VCaP (cell line): ENCODE data around the gene PDHB.
A peak's percentile ranks its signal among the peaks of the same experiment; 100 is the strongest.

Source experiments
- H3K27ac ChIP-seq: fragments of 450-650 bp; 2 replicates; pipeline ENCODE4 v1.5.1; 2017
- TF ChIP-seq, protein P1 (sequence below): fragments of 450-650 bp; conservative IDR thresholded peaks from 2 replicates; pipeline ENCODE4 v1.5.1; 2017; ENCODE audit warnings: mild to moderate bottlenecking, moderate library complexity

The PDHB gene

DNA sequence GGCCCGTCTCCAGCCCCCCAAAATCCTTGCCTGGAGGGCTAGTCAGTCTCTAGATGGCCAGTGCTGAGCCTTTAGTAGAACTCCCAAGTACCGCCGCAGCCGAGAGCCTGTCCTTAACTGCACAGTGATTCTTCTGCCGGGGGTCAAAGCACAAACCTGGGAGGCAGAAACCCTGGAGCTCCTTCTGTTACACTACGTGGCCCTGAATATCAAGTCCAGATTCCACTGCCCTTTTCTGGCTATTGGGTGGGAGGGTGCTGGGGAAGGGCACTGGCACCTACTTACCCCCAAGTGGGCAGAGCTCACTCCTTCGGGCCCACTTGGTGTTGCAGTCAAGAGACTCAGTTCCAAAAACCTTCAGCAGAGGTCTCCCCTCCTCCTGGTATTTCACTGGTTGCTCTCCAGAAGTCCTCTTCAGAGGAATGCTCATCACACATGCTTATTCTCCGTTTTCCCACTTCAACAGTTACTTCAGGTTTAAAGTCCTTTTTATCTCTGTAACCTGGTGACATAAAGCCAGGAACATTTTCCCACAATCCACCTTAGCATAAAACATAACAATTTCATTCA is 10.8 kb downstream of the PDHB start:
- no peak overlapping the region for H3K27ac ChIP-seq
- TF ChIP-seq, protein P1, sequence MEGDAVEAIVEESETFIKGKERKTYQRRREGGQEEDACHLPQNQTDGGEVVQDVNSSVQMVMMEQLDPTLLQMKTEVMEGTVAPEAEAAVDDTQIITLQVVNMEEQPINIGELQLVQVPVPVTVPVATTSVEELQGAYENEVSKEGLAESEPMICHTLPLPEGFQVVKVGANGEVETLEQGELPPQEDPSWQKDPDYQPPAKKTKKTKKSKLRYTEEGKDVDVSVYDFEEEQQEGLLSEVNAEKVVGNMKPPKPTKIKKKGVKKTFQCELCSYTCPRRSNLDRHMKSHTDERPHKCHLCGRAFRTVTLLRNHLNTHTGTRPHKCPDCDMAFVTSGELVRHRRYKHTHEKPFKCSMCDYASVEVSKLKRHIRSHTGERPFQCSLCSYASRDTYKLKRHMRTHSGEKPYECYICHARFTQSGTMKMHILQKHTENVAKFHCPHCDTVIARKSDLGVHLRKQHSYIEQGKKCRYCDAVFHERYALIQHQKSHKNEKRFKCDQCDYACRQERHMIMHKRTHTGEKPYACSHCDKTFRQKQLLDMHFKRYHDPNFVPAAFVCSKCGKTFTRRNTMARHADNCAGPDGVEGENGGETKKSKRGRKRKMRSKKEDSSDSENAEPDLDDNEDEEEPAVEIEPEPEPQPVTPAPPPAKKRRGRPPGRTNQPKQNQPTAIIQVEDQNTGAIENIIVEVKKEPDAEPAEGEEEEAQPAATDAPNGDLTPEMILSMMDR, result peak; percentile 55

- no peak overlapping the region for H3K27ac ChIP-seq
- TF ChIP-seq, protein P1, result no peak
These were observed 12.6 kb downstream of the PDHB start for GRCh38 chr3:58421004-58421403.

DNA sequence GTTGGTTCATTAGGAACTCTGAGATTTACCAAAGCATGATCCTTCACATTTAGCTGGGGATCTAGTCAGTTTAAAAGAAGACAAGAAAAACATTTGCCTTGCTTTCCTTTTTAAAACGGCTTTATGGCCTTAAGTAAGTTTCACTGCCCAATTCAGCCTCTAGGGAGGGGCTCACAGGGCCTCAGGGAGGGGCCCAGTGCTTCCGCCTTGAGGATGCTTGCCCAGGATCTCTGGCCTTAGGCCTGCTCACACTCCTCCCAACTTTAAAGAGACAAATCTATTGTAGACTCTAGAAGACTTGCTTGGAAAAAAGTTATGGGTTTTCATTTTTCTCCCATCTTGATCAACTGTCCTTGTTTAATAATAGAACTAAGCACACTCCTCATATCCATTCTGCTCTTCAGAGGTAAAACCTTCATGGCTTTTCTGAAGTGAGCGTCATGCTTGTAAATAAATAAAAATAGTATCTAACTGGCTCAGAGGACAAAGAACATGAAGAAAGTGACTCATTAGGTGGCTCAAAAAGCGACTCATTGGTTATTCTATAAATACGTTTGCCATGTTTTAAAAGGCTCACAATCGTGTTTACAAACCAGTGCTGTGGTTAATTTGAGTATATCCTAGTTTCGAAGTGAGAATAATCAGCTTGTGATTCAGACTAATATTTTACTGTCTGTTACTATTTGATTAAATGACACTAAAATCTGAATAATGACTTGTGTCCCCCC is 13.7 kb downstream of the PDHB start:
- H3K27ac ChIP-seq, result no peak overlapping the region
- TF ChIP-seq, protein P1, result no peak

DNA sequence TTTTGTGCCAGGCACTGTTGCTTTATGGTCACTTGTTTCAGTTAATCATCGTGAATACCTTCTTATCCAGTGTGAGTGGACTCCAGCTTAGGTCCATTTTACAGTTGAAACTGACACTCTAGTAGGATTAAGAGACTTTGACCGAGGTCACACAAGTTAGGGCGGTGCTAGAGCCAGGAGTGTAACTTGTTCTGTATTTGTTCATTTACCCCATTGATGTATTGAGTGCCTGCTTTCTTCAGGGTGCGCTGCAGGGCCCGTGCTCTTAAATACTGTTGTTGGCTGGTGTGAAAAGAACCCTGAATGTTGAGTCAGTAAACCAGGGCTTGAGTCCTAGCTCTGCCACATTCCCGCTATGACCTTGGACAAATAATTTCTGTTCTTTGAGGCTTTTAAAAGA is 15.4 kb downstream of the PDHB start:
- TF ChIP-seq, protein P1, result no peak
- no peak overlapping the region for H3K27ac ChIP-seq

GRCh38 chr3:58417075-58417474 is 16.6 kb downstream of the PDHB start:
- TF ChIP-seq, protein P1, result no peak

GRCh38 chr3:58416191-58416590 is 17.4 kb downstream of the PDHB start:
- TF ChIP-seq, protein P1, result no peak
- no peak overlapping the region for H3K27ac ChIP-seq

More at GRCh38 chr3:58417075-58417474, 16.6 kb downstream of the PDHB start:
- no peak overlapping the region for H3K27ac ChIP-seq

DNA sequence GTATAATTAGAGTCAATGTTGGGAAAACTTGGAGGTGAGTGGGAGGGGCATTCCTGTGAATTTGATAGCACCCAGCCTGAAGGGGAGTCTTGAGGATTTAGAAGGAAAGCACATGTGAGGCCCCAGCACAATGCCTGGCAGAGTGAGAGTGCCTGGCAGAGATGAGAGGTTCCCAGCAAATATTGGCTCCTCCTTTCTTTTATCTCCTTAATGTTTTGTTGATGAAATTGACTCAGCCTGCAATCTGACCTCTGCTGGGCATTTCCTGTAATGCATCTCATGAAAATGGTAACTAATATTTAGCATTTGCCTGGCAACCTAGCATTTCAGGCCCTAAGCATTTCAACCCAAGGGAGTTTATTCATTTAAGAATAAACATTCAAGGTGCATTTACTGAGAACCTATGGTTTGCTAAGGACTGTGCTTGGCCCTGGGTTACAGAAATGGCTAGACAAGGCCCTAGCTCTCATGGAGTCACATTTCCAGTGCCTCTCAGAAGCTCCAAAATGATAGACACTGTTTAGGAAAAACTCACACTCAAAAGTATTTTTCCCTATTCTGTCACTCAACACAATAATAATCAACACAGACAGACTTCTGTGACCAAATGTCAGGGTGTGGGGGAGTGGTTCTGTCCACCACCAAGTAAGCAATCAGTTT is 19.0 kb downstream of the PDHB start:
- TF ChIP-seq, protein P1, result peak; percentile 92
- H3K27ac ChIP-seq, result peak overlapping the region; percentile 38; the same call in 1 of the 2 replicates
